NCI-H1694 treated with DMSO at 0.1 percent for 48 hours (cell line): ENCODE results near the gene ZNF556.

Experiments used
- DNase-seq: peaks from one replicate; lab custom pipeline; 2025; lab: John Stamatoyannopoulos, UW

ZNF556 gene

DNA sequence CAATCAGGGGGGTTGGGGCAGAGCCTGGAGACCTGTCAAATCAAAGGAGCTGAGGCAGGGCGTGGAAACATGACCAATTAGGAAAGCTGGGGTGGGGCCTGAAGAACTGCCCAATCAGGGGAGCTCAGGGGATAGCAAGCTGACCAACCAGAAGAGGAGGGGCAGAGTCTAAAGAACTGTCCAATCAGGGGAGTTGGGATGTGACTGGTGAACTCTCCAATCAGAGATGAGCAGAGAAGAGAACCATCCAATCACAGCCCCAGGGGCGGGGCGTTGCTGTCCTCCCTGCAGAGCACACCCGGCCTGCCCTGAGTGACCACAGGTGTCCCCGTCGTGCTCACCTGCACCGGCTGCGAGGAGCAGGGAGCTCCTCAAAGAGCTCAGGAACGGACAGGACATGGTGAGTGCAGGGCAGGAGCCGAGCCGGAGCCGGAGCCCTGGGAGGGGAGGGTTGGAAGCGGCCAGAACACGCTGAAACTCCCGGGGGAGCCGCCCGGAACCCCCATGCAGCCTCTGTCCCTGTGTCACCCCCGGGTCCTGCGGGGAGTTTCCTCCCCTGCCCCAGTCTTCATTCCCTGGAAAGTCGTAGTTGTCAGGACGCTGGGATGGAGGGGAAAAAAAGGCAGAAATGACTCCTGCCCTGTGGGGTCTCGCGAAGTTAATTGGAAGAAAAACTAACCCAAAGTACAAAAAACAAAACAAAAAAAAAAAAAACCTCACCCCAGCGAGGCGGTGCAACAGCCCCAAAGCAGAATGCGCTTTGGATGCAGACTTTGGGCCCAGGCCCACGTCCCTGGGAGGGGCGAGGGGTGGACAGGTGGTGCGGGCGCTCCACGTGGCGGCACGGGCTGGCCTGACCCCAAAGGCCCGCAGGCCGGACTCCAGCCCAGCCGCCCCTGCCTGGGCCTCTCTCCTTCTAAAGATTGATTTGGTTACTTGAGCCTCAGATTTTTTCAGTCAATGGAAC is at the start of gene ZNF556:
ZNF556 (plus strand) TSS at position 311 of the 967 bp plus-strand sequence; CDS start at position 398, 87 bp downstream.
- DNase-seq, result no peak

DNA sequence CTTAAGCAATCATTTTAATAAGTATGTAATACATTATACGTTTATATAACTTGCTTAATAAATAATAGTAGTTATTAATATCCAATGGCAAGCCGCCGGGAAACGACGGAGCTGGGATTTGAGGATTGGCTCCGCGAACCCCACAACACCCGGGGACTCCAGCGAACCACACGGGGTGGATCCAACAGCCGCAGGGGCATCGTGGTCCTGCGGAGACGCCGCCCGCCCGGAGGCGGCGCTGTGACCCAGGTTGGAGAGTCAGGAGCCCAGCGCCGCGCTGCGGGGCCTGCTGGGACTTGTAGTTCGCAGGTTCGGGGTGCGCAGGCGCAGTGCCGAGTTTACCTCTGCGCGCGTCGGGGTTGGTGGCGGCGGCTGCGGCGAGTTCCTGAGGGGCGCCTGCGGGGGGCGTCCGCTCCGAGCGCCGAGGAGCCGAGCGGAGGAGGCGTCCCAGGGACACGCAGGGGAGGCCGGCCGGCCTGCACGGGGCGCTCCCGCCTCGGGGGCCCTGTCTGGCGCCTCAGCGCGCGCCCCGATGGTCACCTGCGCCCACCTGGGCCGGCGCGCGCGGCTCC is 47.5 kb upstream of the ZNF556 start, which contains the start of gene ZNF554:
ZNF554 (plus strand) TSS at position 329 of the 572 bp plus-strand sequence; CDS start at position 533, 204 bp downstream.
- peak; percentile 76 for DNase-seq

DNA sequence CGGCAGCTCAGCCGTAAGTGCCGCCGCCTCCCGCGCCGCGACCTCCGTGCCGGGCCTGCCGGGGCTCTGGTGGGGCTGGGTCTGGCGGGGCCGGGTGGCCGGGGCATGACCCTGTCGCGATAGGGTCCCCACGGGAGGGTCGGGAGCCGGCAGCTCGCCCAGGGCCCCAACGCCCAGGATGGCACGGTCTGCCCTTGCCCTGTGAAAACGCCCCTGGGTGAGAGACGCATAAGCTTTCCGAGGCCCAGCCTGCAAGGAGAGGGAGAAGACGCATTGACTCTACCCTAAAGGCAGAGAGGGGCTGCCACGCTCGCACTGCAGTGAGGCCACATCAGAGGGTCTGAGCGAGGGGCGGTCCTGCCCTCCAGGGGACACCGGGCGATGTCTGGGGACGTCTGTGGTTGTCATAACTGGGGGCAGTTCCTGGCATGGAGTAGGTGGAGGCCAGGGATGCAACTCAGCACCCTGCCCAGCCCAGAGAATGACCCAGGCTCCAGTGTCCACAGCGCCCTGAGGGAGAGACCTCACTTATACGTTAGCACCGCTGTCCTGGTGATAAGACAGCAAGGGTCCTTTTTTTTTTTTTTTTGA is 46.9 kb upstream of the ZNF556 start:
- DNase-seq, result no peak

DNA sequence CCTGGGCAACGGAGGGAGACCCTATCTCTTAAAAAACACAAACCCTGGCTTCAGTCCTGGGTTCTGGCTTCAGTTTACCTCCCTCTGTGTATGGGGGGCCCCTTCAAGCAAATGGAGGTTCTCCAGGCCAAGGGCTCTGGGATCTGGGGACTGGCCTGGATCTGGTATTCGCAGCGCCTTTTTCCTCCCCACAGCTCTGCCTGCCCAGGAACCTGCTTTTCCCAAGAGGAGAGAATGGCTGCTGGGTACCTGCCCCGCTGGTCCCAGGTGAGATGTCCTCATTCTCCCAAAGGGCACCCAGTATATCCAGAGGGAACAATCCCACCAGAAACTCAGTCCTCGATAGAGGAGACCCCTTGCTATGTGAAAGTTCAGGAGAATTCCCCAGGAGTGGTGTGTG is 44.3 kb upstream of the ZNF556 start:
- DNase-seq, result no peak

DNA sequence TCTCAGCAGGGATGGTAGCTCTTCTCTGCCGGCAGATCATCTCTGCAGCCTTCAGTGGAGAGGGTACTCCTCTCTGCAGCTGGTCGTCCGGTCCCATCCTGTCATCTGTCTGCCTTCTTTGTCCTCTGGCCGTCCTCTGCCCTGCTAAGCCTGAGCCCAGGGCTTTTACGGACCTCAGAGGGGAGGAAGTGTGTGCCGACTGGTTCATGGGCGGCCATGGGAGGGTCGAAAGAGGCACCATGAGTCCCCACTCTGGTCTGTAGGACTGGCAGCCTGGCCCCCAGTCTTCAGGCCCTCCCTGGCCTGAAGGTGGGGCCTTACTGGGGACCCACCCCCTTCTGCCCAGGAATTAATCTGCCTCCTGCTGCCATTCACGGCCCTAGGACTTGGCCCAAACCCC is 43.5 kb upstream of the ZNF556 start:
- no peak for DNase-seq

DNA sequence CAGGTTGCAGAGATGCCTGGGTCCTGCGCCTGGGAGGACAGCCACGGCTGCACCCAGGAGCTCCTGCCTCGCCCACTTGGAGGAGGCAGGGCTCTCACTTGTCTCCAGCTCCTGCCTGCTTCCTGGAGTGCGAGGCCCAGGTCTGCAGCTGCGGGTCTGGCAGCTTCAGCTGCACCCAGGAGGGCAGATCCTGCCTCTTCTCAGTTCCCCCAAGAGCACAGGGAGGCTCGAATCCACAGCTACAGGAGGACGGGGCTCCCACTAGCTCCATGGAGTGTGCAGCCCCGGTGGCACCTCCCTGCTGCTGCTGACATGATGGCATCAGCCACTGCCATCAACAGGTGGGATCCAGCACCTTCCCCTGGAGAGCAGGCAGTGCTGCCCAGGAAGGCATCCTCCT is 43.0 kb upstream of the ZNF556 start:
- no peak for DNase-seq

DNA sequence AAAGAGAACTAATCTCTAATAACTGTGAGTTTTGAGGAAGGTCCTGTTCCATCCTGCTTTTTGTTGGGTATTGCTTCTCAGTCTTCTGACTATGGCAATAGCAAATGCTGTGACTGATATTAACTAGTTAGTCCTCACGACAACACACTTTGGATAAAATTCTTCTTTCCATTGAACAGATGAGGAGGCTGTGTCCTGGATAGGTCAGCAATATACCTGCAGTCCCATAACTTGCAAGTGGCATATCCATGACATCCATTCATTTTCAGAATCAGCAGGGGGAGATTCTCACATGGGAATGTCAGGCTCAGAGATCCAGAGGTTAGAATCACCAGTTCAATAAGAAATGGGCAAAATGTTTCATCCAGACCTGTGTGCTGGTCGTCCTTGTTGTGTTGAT is 40.1 kb upstream of the ZNF556 start:
- DNase-seq, result no peak

DNA sequence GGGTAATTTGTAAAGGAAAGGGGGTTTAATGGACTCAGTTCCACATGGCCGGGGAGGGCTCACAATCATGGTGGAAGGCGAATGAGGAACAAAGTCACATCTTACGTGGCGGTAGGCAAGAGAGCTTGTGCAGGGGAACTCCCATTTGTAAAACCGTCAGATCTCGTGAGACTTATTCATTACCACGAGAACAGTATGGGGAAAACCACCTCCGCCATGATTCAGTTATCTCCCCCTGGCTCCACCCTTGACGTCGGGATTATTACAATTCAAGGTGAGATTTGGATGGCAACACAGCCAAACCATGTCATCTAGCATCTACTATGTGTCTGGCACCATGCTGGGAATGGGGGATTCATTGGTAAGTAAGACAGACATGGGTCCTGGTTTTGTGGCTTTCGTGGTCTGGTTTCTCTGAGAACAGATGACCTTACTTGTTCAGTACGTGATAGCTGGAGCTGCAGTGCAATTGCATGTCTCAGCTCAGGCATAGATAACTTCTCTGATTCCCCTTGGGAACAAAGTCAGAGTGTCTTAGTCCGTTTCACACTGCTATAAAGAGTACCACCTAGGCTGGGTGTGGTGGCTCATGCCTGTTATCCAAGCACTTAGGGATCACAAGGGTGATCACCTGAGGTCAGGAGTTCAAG is 39.2 kb upstream of the ZNF556 start:
- DNase-seq, result no peak

DNA sequence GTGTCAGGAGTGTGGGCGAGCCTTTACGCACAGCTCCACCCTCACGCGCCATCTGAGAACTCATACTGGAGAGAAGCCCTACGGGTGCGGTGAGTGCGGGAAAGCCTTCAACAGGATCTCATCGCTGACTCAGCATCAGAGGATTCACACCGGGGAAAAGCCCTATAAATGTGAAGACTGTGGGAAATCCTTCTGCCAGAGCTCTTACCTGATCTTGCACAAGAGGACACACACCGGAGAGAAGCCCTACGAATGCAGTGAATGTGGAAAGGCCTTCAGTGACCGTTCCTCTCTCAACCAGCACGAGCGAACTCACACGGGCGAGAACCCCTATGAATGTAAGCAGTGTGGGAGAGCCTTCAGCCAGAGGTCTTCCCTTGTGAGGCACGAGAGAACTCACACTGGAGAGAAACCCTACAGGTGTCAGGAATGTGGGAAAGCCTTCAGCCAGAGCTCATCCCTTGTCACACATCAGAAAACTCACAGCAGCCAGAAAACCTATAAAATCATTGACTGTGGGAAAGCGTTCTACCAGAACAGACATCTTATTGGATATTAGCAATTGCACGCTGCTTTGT is 32.8 kb upstream of the ZNF556 start:
- DNase-seq, result no peak

DNA sequence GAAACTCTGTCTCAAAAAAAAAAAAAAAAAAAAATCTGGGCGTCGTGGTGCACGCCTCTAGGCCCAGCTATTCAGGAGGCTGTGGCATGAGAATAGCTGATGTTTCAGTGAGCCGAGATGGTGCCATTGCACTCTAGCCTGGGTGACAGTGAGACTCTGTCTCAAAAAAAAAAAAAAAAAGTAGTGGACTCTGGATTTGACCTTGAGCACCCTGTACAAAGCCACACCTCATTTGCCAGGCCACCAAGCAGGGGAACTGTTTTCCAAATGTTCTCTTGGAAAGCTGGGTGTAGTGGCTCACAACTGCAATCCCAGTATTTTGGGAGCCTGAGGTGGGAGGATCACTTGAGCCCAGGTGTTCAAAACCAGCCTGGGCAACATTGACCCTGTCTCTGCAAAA is 29.7 kb upstream of the ZNF556 start:
- no peak for DNase-seq

DNA sequence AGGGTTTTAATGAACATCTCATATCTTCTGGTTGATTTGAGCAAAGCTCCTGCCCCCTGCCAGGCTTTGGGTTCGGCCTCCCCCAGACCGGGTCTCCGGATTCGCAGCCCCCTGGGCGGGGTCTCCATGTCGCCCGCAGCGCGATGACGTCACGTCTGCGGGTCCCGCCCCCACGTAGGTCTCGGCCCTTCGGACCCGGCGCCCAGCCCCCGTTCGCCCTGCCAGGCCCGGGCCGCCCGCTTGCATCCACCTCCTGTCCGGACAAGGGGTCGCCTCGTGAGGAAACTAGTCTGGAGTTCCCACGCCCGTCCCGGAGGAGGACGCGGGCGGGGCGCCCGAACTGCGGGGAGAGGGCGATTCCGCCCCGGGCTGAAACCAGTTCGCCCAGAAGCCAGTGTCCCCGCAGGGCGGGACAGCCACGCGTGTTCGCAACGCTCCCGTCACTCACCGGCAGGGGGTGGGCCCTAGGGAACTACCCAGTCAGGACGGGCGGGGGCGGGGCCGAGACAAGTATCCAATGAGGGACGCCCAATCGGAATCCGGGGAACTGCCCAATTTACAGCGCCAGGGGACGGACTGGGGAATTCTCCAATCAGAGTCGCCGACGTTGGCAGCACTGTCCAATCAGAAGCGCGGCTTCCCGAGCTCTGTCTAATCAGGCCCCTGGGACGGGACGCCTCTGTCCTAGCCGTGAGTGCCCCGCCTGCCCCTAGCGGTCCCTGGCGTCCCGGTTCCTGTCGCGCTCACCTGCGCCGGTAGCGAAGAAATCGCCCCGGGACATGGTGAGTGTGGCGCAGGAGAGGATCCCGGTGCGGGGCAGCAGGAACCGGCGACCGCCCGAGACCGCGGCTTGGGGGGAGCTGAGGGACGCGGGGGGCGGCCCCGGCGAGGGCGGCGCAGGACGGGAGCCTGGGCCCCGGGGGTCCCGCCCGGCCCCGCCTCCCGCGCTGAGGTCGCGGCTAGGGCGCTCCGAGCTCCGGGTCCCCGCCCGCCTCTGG is 26.0 kb upstream of the ZNF556 start, which contains the start of gene ZNF555:
ZNF555 (plus strand) TSS at position 682 of the 998 bp plus-strand sequence; CDS start at position 780, 98 bp downstream.
- peak; percentile 94 for DNase-seq

DNA sequence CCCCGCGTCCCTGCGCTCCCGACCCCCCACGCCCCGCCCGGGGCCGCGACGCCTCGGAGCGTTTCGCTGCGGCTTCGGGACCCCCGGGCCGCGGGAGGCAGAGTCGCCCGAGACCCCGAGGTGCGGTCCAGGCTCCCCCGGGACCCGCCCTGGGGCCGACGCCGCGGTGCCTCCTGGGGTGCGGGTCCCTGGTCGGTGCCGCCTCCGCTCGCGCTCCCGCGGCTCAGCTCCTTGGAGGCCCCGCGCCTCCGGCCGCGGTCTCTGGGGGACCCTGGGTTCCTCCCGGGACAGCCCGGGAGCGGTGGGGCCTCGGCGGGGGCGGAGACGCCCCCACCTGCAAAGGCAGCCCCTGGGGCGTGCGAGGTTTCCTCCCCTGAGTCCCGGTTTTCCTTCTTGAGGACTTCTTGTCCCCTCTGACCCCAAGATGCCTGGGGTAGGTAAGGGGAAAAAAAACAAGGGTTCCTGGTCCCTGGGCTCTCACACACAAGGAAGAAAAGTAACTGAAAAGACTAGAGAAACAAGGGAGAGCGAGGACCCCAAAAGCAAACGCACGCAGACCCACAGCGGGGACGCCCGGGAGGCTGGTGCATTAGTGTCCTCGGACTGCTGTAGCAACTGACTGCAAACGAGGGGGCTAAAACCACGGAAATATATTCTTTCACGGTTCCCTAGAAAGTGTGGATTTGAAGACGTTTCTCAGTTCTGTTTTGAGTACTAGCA is 25.1 kb upstream of the ZNF556 start:
- no peak for DNase-seq

DNA sequence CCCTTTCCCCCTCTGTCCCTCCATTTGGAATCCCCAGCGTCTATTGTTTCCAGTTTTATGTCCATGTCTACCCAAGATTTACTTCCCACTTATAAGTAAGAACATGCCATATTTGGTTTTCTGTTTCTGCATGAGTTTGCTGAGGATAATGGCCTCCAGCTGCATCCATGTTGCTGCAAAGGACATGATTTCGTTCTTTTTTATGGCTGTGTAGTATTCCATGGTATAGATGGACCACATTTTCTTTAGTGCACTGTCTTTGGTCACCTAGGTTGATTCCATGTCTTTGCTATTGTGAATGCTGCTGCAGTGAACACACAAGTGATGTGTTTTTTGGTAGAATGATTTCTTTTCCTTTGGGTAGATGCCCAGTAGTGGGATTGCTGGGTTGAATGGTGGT is 22.0 kb upstream of the ZNF556 start:
- no peak for DNase-seq

DNA sequence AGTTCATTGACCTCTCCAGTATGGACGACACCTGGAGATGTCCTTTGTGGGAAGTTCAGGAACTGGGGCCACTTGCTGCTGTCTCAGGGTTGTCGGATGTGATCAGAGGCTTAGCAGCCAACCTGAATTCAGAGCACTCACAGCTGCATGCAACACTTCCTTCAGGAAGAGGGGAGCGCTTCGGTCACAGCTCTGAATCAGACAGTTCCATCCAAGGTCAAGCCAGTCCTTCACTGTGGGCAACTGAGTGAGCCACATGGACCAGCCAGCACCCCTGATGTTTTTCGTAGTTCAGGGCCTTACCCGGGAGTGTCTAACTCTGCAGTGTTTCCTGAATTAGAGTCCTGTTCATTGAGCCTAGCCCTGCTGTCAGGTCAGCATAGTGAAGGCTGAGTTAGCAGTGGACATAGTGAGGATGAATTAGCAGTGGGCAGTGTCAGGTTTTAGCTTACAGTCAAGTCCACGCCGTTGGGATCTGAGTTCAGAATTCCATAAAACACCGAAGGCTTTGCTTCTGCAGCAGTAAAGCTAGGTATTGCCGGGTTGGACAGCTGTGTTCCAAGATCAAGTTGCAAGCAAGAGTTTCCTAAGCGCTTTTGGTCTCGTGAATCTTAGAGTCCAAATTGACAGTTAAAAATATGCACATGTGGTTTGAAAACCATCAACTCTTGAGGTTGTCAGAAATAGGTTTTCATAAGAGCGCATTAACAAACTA is 20.8 kb upstream of the ZNF556 start:
- DNase-seq, result no peak

DNA sequence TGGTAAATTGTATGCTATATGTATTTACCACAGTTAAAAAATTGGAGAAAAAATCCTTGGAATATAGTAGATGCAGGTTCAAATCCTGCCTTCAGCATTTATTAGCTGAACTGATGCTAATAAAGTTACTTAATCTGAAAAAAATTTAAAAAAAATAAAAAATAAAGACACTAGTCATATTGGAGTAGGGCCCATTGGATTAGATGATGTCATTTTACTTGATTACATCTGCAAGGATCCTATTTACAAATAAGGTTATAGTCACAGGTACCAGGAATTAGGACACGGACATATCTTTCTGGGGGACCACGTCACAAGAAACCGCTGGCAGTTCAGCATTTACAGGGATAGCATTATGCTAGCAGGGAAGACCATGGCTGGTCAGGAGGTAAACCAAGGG is 19.6 kb upstream of the ZNF556 start:
- no peak for DNase-seq

DNA sequence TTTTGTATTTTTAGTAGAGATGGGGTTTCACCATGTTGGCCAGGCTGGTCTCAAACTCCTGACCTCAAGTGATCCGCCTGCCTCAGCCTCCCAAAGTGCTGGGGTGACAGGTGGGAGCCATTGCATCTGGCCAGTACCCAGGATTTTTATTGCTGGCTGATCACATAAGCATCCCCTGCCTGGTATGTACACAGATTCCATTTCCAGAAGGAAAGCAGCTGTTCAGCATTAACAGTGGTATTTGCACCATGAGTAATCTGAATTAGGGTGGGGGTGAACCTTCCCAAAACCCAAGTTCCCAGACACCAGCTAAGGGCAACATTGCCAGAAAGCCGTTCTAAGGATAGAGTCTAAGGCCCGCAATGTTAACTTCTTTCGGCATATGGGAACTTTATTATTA is 18.5 kb upstream of the ZNF556 start:
- no peak for DNase-seq

DNA sequence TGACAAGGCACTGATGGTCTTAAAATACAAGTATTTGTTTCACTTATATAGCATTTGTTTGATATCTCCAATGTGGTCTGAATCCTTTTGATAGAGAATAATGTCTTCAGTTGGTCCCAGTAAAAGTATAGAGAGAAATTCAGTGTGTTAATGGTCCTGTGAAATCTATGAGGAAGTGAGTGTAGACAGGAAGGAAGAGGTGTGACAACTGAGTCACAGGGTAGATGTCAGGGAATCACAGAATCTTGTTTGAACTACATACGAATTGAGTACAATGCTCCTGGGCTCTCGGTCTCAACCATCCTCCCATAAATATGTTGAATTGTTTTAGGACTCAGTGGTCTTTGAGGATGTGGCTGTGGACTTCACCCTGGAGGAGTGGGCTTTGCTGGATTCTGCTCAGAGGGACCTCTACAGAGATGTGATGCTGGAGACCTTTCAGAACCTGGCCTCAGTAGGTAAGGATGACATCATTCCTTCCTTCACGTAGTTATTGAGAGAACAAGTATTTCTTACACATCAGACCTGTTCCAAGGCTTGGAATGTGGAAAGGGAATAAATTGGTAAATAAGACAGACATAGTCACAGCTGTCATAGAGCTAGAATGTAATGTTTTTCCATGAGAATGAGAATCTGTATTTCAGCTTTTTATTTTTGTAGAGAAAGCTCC is 16.7 kb upstream of the ZNF556 start:
- DNase-seq, result no peak

DNA sequence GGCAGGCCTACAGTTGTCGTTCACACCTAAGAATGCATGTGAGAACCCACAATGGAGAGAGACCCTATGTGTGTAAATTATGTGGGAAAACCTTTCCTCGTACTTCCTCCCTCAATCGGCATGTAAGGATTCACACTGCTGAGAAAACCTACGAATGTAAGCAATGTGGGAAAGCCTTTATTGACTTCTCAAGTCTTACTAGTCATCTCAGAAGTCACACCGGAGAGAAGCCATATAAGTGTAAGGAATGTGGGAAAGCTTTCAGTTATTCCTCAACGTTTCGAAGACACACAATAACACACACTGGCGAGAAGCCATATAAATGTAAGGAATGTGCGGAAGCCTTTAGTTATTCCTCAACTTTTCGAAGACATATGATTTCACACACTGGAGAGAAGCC is 14.5 kb upstream of the ZNF556 start:
- no peak for DNase-seq
